Ishikawa (cell line): ENCODE measurements around the gene SORT1.

Source experiments
- CEBPB ChIP-seq: IDR thresholded peaks from 2 replicates; pipeline ENCODE4 v1.6.1; 2012
- CREB1 ChIP-seq: IDR thresholded peaks from 2 replicates; pipeline ENCODE4 v1.6.1; 2012; ENCODE audit warnings: low read depth
- EP300 ChIP-seq: IDR thresholded peaks from 2 replicates; pipeline ENCODE4 v1.6.1; 2012; ENCODE audit warnings: borderline replicate concordance
- FOXM1 ChIP-seq: IDR thresholded peaks from 2 replicates; pipeline ENCODE4 v1.6.1; 2012; ENCODE audit warnings: low read depth, borderline replicate concordance
- NFIC ChIP-seq: IDR thresholded peaks from 2 replicates; pipeline ENCODE4 v1.6.1; 2012
- RAD21 ChIP-seq: IDR thresholded peaks from 2 replicates; pipeline ENCODE4 v1.6.1; 2012; ENCODE audit warnings: low read depth
- TAF1 ChIP-seq: IDR thresholded peaks from 2 replicates; pipeline ENCODE4 v1.6.1; 2012; ENCODE audit warnings: low read depth, mild to moderate bottlenecking
- TEAD4 ChIP-seq: IDR thresholded peaks from 2 replicates; pipeline ENCODE4 v1.6.1; 2012
- YY1 ChIP-seq: IDR thresholded peaks from 2 replicates; pipeline ENCODE4 v1.6.1; 2012; ENCODE audit warnings: low read depth
- TF ChIP-seq, protein P1 (sequence below): IDR thresholded peaks from 2 replicates; pipeline ENCODE4 v1.6.1; 2012
- TF ChIP-seq, protein P2 (sequence below): IDR thresholded peaks from 2 replicates; pipeline ENCODE4 v1.6.1; 2012; ENCODE audit warnings: low read depth, mild to moderate bottlenecking
- TF ChIP-seq, protein P3 (sequence below): IDR thresholded peaks from 2 replicates; pipeline ENCODE4 v1.6.1; 2012

DNA sequence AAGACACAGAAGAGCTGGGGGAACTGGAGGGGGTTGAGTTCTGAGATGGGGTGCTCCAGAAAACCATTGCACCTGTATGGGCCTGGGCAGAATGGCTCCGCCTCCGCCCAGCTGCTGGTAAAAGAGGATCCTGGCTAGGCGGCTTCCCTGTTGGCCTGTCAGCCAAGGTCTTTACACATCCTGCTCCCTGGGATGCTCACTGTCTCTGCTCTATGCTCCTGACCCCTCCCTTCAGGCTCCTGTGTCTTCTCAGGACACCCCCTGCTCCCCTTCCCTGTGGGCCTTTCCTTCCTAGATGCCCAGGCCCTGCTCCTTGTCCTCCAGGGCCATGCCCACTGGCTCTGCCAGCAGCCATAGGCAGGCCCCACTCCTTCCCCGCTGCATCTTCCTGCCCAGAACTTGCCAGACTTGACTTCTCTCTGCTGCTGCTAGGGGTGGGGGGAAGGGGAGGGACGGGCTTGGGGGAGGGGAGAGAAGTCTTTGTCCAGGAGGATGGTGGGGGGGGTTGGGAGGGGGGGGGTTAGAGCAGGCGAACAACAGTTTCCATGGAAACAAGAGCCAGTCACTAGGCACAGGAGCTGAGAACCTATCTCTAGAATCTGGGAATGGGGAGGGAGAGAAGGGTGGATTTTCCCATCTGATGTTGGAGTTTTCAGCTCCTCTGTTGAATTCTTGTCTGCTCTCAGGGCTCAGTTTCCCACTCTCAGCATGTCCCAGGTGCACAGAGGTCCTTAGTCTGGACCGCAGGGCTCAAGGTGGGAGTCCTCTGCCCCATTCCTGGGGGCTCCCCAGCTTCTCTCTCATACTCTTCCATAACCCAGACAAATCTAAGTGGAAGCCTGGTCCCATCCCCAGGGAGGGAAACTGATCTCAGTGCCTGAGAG, 137.8 kb downstream of the SORT1 start:
- TF ChIP-seq FOXM1 (no peak), YY1 (no peak), TAF1 (no peak), RAD21 (no peak), CEBPB (no peak), CREB1 (no peak), EP300 (no peak), NFIC (no peak), TEAD4 (no peak)
- TF ChIP-seq, protein P1, sequence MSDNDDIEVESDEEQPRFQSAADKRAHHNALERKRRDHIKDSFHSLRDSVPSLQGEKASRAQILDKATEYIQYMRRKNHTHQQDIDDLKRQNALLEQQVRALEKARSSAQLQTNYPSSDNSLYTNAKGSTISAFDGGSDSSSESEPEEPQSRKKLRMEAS = no peak
- TF ChIP-seq, protein P2, sequence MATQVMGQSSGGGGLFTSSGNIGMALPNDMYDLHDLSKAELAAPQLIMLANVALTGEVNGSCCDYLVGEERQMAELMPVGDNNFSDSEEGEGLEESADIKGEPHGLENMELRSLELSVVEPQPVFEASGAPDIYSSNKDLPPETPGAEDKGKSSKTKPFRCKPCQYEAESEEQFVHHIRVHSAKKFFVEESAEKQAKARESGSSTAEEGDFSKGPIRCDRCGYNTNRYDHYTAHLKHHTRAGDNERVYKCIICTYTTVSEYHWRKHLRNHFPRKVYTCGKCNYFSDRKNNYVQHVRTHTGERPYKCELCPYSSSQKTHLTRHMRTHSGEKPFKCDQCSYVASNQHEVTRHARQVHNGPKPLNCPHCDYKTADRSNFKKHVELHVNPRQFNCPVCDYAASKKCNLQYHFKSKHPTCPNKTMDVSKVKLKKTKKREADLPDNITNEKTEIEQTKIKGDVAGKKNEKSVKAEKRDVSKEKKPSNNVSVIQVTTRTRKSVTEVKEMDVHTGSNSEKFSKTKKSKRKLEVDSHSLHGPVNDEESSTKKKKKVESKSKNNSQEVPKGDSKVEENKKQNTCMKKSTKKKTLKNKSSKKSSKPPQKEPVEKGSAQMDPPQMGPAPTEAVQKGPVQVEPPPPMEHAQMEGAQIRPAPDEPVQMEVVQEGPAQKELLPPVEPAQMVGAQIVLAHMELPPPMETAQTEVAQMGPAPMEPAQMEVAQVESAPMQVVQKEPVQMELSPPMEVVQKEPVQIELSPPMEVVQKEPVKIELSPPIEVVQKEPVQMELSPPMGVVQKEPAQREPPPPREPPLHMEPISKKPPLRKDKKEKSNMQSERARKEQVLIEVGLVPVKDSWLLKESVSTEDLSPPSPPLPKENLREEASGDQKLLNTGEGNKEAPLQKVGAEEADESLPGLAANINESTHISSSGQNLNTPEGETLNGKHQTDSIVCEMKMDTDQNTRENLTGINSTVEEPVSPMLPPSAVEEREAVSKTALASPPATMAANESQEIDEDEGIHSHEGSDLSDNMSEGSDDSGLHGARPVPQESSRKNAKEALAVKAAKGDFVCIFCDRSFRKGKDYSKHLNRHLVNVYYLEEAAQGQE = no peak
- TF ChIP-seq, protein P3, sequence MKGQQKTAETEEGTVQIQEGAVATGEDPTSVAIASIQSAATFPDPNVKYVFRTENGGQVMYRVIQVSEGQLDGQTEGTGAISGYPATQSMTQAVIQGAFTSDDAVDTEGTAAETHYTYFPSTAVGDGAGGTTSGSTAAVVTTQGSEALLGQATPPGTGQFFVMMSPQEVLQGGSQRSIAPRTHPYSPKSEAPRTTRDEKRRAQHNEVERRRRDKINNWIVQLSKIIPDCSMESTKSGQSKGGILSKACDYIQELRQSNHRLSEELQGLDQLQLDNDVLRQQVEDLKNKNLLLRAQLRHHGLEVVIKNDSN = no peak
